Measurements from ENCODE around the gene NAP1L5. TPM values are rescaled to one million over a fixed set of nuclear protein-coding genes. Genes with fewer than 3 reads are reported as not detected.

Gene NAP1L5
- total and polyA plus RNA-seq, 4 donors = 2.0 to 10.0 (median 2.9) TPM

DNA sequence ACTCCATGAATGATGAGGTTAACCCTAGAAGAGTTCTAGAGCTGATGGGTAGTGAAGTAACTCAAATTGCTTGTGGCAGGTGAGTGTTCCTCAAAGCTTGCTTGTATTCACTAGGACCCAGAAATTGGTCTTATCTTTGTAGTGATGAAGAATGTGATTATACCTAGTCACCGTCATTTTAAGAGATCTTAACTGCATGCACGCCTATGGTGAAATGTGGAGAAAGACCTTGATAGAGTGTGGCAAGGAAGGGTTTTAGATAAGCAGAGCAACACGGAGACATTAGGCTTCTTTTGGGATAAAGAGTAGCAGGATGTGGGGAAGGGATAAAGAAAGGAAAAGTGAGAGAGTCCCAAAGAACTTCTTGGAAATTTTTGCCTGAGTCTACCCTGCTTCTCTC, 42.4 kb downstream of the NAP1L5 start:
- Histone ChIP-seq H3K36me3 (ENCODE audit: control insufficient read depth in 4 of 4, insufficient read depth in 3 of 4, low read depth in 1 of 4, low read length in 3 of 4) (peaks cover 0 to 21% (median 9%) of the 10 kb centered on the region in 4 donors), H3K9me3 (ENCODE audit: control insufficient read depth in 4 of 4, low read length in 3 of 4) (no peaks in the 10 kb centered on the region), H3K27me3 (ENCODE audit: control insufficient read depth in 4 of 4, insufficient read depth in 4 of 4, low read length in 3 of 4) (no peaks in the 10 kb centered on the region), H3K9ac (ENCODE audit: low read depth in 1 of 2, low read length in 2 of 2) (no peak overlapping the region), H3K27ac (ENCODE audit: low read depth in 1 of 2, low read length in 2 of 2) (no peak overlapping the region), H3K4me3 (ENCODE audit: low read depth in 1 of 3, low read length in 3 of 3) (no peak overlapping the region), H3K4me1 (ENCODE audit: control insufficient read depth in 4 of 4, insufficient read depth in 4 of 4, low read length in 3 of 4) (peaks cover 0 to 13% (median 9%) of the 10 kb centered on the region in 4 donors)
- TF ChIP-seq HNF4A (conservative IDR thresholded peaks at IDR 0.05) = no peak
- TF ChIP-seq YY1 (IDR thresholded peaks at IDR 0.05) = no peak
- no peak for TF ChIP-seq SP1 (IDR thresholded peaks at IDR 0.05)
- TF ChIP-seq, protein P1, sequence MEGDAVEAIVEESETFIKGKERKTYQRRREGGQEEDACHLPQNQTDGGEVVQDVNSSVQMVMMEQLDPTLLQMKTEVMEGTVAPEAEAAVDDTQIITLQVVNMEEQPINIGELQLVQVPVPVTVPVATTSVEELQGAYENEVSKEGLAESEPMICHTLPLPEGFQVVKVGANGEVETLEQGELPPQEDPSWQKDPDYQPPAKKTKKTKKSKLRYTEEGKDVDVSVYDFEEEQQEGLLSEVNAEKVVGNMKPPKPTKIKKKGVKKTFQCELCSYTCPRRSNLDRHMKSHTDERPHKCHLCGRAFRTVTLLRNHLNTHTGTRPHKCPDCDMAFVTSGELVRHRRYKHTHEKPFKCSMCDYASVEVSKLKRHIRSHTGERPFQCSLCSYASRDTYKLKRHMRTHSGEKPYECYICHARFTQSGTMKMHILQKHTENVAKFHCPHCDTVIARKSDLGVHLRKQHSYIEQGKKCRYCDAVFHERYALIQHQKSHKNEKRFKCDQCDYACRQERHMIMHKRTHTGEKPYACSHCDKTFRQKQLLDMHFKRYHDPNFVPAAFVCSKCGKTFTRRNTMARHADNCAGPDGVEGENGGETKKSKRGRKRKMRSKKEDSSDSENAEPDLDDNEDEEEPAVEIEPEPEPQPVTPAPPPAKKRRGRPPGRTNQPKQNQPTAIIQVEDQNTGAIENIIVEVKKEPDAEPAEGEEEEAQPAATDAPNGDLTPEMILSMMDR (IDR thresholded peaks at IDR 0.05; ENCODE audit: low read depth, low read length, missing input control) = no peak
- TF ChIP-seq FOXA1 (IDR thresholded peaks at IDR 0.05) = no peak
- TF ChIP-seq JUND (IDR thresholded peaks at IDR 0.05) = no peak
- TF ChIP-seq RAD21 (IDR thresholded peaks at IDR 0.05) = no peak
- WGBS = 92% methylated on average over 3 of the region's 3 CpGs
- DNase-seq (ENCODE audit: low spot score) = no peak

DNA sequence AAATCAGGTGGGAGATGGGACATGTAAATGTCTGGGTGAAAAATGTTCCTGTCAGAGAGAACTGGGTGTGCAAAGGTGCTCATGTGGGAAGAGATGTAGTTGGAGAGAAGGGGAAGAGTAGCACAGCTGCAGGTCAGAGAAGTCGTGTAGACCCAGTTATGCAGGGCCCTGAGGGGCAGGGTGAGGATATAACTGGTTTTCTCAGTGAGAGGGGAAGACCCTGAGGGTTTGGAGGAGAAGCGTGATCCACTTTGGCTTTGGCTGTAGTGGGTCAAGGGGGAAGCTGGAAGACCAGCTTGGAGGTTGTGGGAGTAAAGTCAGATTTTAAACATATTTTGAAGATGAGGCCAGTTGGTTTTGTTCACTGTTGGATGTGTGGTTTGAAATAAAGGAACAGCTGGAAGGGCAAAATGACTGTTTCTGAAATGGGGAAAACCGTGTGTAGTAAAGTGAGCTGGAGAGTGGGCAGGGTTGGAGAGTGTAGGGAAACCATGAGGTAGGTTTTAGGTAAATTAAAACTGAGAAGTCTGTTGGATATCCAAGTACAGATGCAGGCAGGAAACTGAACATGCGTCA, 44.2 kb downstream of the NAP1L5 start:
- 93% methylated on average over 4 of the region's 4 CpGs for WGBS
- Histone ChIP-seq H3K9ac (ENCODE audit: low read depth in 1 of 2, low read length in 2 of 2) (no peak overlapping the region), H3K4me1 (ENCODE audit: control insufficient read depth in 4 of 4, insufficient read depth in 4 of 4, low read length in 3 of 4) (peaks cover 0 to 6% (median under 1%) of the 10 kb centered on the region in 4 donors), H3K27me3 (ENCODE audit: control insufficient read depth in 4 of 4, insufficient read depth in 4 of 4, low read length in 3 of 4) (no peaks in the 10 kb centered on the region), H3K36me3 (ENCODE audit: control insufficient read depth in 4 of 4, insufficient read depth in 3 of 4, low read depth in 1 of 4, low read length in 3 of 4) (peaks cover 0 to 21% (median 9%) of the 10 kb centered on the region in 4 donors), H3K27ac (ENCODE audit: low read depth in 1 of 2, low read length in 2 of 2) (no peak overlapping the region), H3K4me3 (ENCODE audit: low read depth in 1 of 3, low read length in 3 of 3) (no peak overlapping the region), H3K9me3 (ENCODE audit: control insufficient read depth in 4 of 4, low read length in 3 of 4) (no peaks in the 10 kb centered on the region)
- DNase-seq (ENCODE audit: low spot score) = no peak
- TF ChIP-seq YY1 (IDR thresholded peaks at IDR 0.05) = no peak
- TF ChIP-seq RAD21 (IDR thresholded peaks at IDR 0.05) = no peak
- TF ChIP-seq HNF4A (conservative IDR thresholded peaks at IDR 0.05) = no peak
- no peak for TF ChIP-seq HNF4G (IDR thresholded peaks at IDR 0.05)
- TF ChIP-seq FOXA1 (IDR thresholded peaks at IDR 0.05) = no peak
- TF ChIP-seq GABPA (IDR thresholded peaks at IDR 0.05 in 1 of 2, conservative IDR thresholded peaks at IDR 0.05 in 1 of 2) = no peak

DNA sequence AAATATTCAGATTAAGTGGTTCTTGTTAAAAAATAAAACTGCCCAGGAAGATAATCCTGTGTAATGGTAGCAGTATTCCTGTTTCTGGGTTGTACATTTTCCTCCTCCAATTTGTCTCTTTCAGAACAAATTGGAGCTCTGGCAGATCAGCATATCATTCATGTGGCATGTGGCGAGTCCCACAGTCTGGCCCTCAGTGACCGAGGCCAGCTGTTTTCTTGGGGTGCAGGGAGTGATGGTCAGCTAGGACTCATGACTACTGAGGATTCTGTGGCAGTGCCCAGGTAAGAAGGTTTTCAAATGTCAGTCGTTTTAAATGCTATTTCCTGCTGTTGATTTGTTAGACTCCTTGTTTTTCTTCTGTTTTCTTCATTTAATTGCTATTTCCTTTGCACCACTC, 47.9 kb downstream of the NAP1L5 start:
- 83% methylated on average over 3 of the region's 3 CpGs for whole genome bisulfite sequencing
- Histone ChIP-seq H3K9ac (ENCODE audit: low read depth in 1 of 2, low read length in 2 of 2) (no peak overlapping the region), H3K27me3 (ENCODE audit: control insufficient read depth in 4 of 4, insufficient read depth in 4 of 4, low read length in 3 of 4) (no peaks in the 10 kb centered on the region), H3K4me3 (ENCODE audit: low read depth in 1 of 3, low read length in 3 of 3) (no peak overlapping the region), H3K36me3 (ENCODE audit: control insufficient read depth in 4 of 4, insufficient read depth in 3 of 4, low read depth in 1 of 4, low read length in 3 of 4) (peaks cover 0 to 5% (median 3%) of the 10 kb centered on the region in 4 donors), H3K27ac (ENCODE audit: low read depth in 1 of 2, low read length in 2 of 2) (no peak overlapping the region), H3K9me3 (ENCODE audit: control insufficient read depth in 4 of 4, low read length in 3 of 4) (no peaks in the 10 kb centered on the region), H3K4me1 (ENCODE audit: control insufficient read depth in 4 of 4, insufficient read depth in 4 of 4, low read length in 3 of 4) (peaks cover 0 to 6% (median under 1%) of the 10 kb centered on the region in 4 donors)
- TF ChIP-seq, protein P2, sequence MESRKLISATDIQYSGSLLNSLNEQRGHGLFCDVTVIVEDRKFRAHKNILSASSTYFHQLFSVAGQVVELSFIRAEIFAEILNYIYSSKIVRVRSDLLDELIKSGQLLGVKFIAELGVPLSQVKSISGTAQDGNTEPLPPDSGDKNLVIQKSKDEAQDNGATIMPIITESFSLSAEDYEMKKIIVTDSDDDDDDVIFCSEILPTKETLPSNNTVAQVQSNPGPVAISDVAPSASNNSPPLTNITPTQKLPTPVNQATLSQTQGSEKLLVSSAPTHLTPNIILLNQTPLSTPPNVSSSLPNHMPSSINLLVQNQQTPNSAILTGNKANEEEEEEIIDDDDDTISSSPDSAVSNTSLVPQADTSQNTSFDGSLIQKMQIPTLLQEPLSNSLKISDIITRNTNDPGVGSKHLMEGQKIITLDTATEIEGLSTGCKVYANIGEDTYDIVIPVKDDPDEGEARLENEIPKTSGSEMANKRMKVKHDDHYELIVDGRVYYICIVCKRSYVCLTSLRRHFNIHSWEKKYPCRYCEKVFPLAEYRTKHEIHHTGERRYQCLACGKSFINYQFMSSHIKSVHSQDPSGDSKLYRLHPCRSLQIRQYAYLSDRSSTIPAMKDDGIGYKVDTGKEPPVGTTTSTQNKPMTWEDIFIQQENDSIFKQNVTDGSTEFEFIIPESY (IDR thresholded peaks at IDR 0.05) = no peak
- TF ChIP-seq FOXA1 (IDR thresholded peaks at IDR 0.05) (no peak), NR2F2 (IDR thresholded peaks at IDR 0.05) (no peak), SP1 (IDR thresholded peaks at IDR 0.05) (no peak), JUND (IDR thresholded peaks at IDR 0.05) (no peak)
- DNase-seq (ENCODE audit: low spot score) = no peak
